C4-2B (cell line): ENCODE data around the gene ATXN8OS.
A peak's percentile ranks its signal among the peaks of the same experiment; 100 is the strongest.

ENCODE experiments used
- ZFX ChIP-seq: fragments of 450-650 bp; IDR thresholded peaks from 2 replicates; pipeline ENCODE4 v1.6.1; 2017
- TF ChIP-seq, protein P1 (sequence below): fragments of 450-650 bp; conservative IDR thresholded peaks from 2 replicates; pipeline ENCODE4 v1.5.1; 2017; ENCODE audit warnings: mild to moderate bottlenecking

DNA sequence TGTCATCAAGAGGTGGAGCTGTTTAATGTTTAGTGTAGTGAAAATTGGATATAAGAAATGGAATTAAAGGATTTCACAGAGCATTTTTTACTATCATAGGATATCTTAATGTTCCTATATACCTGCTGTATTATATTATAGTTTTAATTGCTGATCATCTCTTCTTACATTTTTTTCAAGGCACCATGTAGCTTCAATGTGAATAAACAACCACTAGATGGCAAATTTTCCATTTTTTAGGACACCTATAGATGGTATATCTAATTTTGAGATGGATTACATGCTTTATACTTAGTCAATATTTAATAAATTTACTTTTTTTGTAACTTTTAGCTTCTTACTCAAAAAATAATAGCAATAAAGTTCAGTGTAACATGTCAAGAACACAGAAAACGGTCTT lies 9.0 kb upstream of the ATXN8OS start:
- TF ChIP-seq, protein P1, sequence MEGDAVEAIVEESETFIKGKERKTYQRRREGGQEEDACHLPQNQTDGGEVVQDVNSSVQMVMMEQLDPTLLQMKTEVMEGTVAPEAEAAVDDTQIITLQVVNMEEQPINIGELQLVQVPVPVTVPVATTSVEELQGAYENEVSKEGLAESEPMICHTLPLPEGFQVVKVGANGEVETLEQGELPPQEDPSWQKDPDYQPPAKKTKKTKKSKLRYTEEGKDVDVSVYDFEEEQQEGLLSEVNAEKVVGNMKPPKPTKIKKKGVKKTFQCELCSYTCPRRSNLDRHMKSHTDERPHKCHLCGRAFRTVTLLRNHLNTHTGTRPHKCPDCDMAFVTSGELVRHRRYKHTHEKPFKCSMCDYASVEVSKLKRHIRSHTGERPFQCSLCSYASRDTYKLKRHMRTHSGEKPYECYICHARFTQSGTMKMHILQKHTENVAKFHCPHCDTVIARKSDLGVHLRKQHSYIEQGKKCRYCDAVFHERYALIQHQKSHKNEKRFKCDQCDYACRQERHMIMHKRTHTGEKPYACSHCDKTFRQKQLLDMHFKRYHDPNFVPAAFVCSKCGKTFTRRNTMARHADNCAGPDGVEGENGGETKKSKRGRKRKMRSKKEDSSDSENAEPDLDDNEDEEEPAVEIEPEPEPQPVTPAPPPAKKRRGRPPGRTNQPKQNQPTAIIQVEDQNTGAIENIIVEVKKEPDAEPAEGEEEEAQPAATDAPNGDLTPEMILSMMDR = peak; percentile 33
- TF ChIP-seq ZFX = no peak
